DOHH2 (cell line): ENCODE results near the gene RABGAP1L.
"Not testable (repeated sequence)": the region's sequence is repeated elsewhere in the genome, so short reads cannot be mapped to it uniquely, and the experiment has no call there.

Experiments used
- EZH2phosphoT487 ChIP-seq: fragments of 200-600 bp; sonication (generic); IDR thresholded peaks from 2 replicates; pipeline ENCODE4 v1.6.1; 2017; ENCODE audit warnings: borderline replicate concordance, mild to moderate bottlenecking, antibody characterized with exemption, low read length, moderate library complexity, mixed read lengths
- TF ChIP-seq, protein P1 (sequence below): fragments of 200-600 bp; sonication (generic); IDR thresholded peaks from one replicate; pipeline ENCODE4 v1.5.1; 2014; ENCODE audit warnings: antibody characterized with exemption, mild to moderate bottlenecking, low read depth, low read length; ENCODE audit not compliant: poor library complexity, severe bottlenecking

DNA sequence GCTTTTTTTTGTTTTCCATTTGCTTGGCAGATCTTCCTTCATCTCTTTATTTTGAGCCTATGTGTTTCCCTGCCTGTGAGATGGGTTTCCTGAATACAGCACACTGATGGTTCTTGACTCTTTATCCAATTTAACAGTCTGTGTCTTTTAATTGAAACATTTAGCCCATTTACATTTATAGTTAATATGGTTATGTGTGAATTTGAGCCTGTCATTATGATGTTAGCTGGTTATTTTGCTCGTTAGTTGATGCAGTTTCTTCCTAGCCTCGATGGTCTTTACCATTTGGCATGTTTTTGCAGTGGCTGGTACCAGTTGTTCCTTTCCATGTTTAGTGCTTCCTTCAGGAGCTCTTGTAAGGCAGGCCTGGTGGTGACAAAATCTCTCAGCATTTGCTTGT is 384.1 kb downstream of the RABGAP1L start:
- TF ChIP-seq, protein P1, sequence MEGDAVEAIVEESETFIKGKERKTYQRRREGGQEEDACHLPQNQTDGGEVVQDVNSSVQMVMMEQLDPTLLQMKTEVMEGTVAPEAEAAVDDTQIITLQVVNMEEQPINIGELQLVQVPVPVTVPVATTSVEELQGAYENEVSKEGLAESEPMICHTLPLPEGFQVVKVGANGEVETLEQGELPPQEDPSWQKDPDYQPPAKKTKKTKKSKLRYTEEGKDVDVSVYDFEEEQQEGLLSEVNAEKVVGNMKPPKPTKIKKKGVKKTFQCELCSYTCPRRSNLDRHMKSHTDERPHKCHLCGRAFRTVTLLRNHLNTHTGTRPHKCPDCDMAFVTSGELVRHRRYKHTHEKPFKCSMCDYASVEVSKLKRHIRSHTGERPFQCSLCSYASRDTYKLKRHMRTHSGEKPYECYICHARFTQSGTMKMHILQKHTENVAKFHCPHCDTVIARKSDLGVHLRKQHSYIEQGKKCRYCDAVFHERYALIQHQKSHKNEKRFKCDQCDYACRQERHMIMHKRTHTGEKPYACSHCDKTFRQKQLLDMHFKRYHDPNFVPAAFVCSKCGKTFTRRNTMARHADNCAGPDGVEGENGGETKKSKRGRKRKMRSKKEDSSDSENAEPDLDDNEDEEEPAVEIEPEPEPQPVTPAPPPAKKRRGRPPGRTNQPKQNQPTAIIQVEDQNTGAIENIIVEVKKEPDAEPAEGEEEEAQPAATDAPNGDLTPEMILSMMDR = not testable (repeated sequence)
- not testable (repeated sequence) for TF ChIP-seq EZH2phosphoT487
